Ishikawa (cell line): ENCODE measurements around the gene FPGS.

ENCODE experiments used
- CEBPB ChIP-seq: IDR thresholded peaks from 2 replicates; pipeline ENCODE4 v1.6.1; 2012
- CREB1 ChIP-seq: IDR thresholded peaks from 2 replicates; pipeline ENCODE4 v1.6.1; 2012; ENCODE audit warnings: low read depth
- MAX ChIP-seq: IDR thresholded peaks from 2 replicates; pipeline ENCODE4 v1.6.1; 2012
- NFIC ChIP-seq: IDR thresholded peaks from 2 replicates; pipeline ENCODE4 v1.6.1; 2012
- REST ChIP-seq: IDR thresholded peaks from 2 replicates; pipeline ENCODE4 v1.6.1; 2012; ENCODE audit warnings: low read depth, mild to moderate bottlenecking
- ZBTB7A ChIP-seq: IDR thresholded peaks from 2 replicates; pipeline ENCODE4 v1.6.1; 2012; ENCODE audit warnings: low read depth

GRCh38 chr9:127773272-127773671, 29.4 kb upstream of the FPGS start:
- no peak for TF ChIP-seq NFIC
- TF ChIP-seq CEBPB = no peak
- no peak for TF ChIP-seq CREB1
- TF ChIP-seq MAX = no peak
- no peak for TF ChIP-seq ZBTB7A
- no peak for TF ChIP-seq REST
